GM20000 (cell line): ENCODE measurements around the gene RGS2.

ENCODE experiments used
- DNase-seq: peaks from one replicate; pipeline ENCODE4 v3.0.0; 2012; ENCODE audit warnings: low spot score
- CTCF ChIP-seq: IDR thresholded peaks from 2 replicates; pipeline ENCODE4 v1.5.1; 2012; ENCODE audit warnings: mild to moderate bottlenecking, control low read depth; ENCODE audit errors: extremely low read depth, missing control alignments

The RGS2 gene

GRCh38 chr1:192794768-192795035, 14.1 kb upstream of the RGS2 start:
- no peak for DNase-seq
- no peak for TF ChIP-seq CTCF

GRCh38 chr1:192795916-192796618, 12.8 kb upstream of the RGS2 start:
- no peak for DNase-seq
- no peak for TF ChIP-seq CTCF

GRCh38 chr1:192797143-192797542, 11.7 kb upstream of the RGS2 start:
- no peak for TF ChIP-seq CTCF
- DNase-seq: no peak

- DNase-seq: no peak
- no peak for TF ChIP-seq CTCF
Observed at GRCh38 chr1:192797891-192798290, 10.9 kb upstream of the RGS2 start.

- no peak for DNase-seq
- no peak for TF ChIP-seq CTCF
Observed at GRCh38 chr1:192801451-192801850, 7.4 kb upstream of the RGS2 start.

GRCh38 chr1:192802406-192802805, 6.4 kb upstream of the RGS2 start:
- no peak for TF ChIP-seq CTCF
- no peak for DNase-seq

GRCh38 chr1:192803501-192803900, 5.3 kb upstream of the RGS2 start:
- no peak for TF ChIP-seq CTCF
- no peak for DNase-seq
